Osteocyte (in vitro differentiated cells): ENCODE results near the gene KCNIP4. TPM values are rescaled to one million over a fixed set of nuclear protein-coding genes. Genes with fewer than 3 reads are reported as not detected.

Experiments used
- DNase-seq: peaks from one replicate; pipeline ENCODE4 v3.0.0; 2021; ENCODE audit warnings: mixed read lengths; ENCODE audit not compliant: unreplicated experiment; ENCODE audit errors: extremely low spot score
- H3K27ac Mint-ChIP-seq: one replicate; pipeline ENCODE4 v1.8.0; 2021; ENCODE audit warnings: mild to moderate bottlenecking, mixed read lengths; ENCODE audit not compliant: unreplicated experiment
- H3K27me3 Mint-ChIP-seq: one replicate; pipeline ENCODE4 v1.8.0; 2021; ENCODE audit warnings: mixed read lengths; ENCODE audit not compliant: unreplicated experiment
- H3K36me3 Mint-ChIP-seq: one replicate; pipeline ENCODE4 v1.8.0; 2021; ENCODE audit warnings: mixed read lengths; ENCODE audit not compliant: unreplicated experiment
- H3K4me1 Mint-ChIP-seq: one replicate; pipeline ENCODE4 v1.8.0; 2021; ENCODE audit warnings: mixed read lengths; ENCODE audit not compliant: unreplicated experiment
- H3K4me3 Mint-ChIP-seq: one replicate; pipeline ENCODE4 v1.8.0; 2021; ENCODE audit warnings: mild to moderate bottlenecking, moderate library complexity, mixed read lengths; ENCODE audit not compliant: unreplicated experiment
- H3K9me3 Mint-ChIP-seq: one replicate; pipeline ENCODE4 v1.8.0; 2021; ENCODE audit warnings: mixed read lengths; ENCODE audit not compliant: unreplicated experiment
- CTCF ChIP-seq: fragments of 200-600 bp; sonication (generic); IDR thresholded peaks from 2 replicates; pipeline ENCODE4 v1.5.0; 2021; ENCODE audit warnings: antibody characterized with exemption, mild to moderate bottlenecking, moderate library complexity
- total RNA-seq: library from RNA; stranded (reverse); gene quantifications from 2 replicates; pipeline ENCODE4 v1.2.1, GENCODE V29; 2021

KCNIP4 gene
- total RNA-seq, 1 donor from 2014 or later: 0.24 TPM

GRCh38 chr4:21921526-21922180 is 26.9 kb downstream of the KCNIP4 start:
- TF ChIP-seq CTCF: no peak
- Mint-ChIP-seq H3K9me3 (no peaks in the 10 kb centered on the region), H3K27me3 (peaks cover 12% of the 10 kb centered on the region), H3K36me3 (no peaks in the 10 kb centered on the region), H3K27ac (no peak overlapping the region), H3K4me1 (no peaks in the 10 kb centered on the region), H3K4me3 (no peak overlapping the region)
- DNase-seq: no peak

- Mint-ChIP-seq H3K9me3 (no peaks in the 10 kb centered on the region), H3K36me3 (no peaks in the 10 kb centered on the region)
Measured at GRCh38 chr4:21915761-21916160, 32.8 kb downstream of the KCNIP4 start.

GRCh38 chr4:21901831-21902230 is 46.7 kb downstream of the KCNIP4 start:
- no peak for TF ChIP-seq CTCF
- peaks cover 2% of the 10 kb centered on the region for H3K36me3 Mint-ChIP-seq
- H3K9me3 Mint-ChIP-seq: peaks cover 25% of the 10 kb centered on the region
- H3K27ac Mint-ChIP-seq: no peak overlapping the region
- no peak overlapping the region for H3K4me3 Mint-ChIP-seq
- peaks cover 5% of the 10 kb centered on the region for H3K27me3 Mint-ChIP-seq
- DNase-seq: no peak
- peaks cover 5% of the 10 kb centered on the region for H3K4me1 Mint-ChIP-seq

More at GRCh38 chr4:21915761-21916160, 32.8 kb downstream of the KCNIP4 start:
- peaks cover 24% of the 10 kb centered on the region for H3K27me3 Mint-ChIP-seq
- H3K4me3 Mint-ChIP-seq: no peak overlapping the region
- H3K27ac Mint-ChIP-seq: no peak overlapping the region
- no peak for TF ChIP-seq CTCF
- H3K4me1 Mint-ChIP-seq: no peaks in the 10 kb centered on the region
- DNase-seq: no peak

GRCh38 chr4:21901281-21901680 is 47.3 kb downstream of the KCNIP4 start:
- no peak for DNase-seq
- Mint-ChIP-seq H3K27me3 (peaks cover 5% of the 10 kb centered on the region), H3K27ac (no peak overlapping the region), H3K36me3 (peaks cover 2% of the 10 kb centered on the region), H3K4me3 (no peak overlapping the region), H3K9me3 (peaks cover 25% of the 10 kb centered on the region), H3K4me1 (peaks cover 5% of the 10 kb centered on the region)
- no peak for TF ChIP-seq CTCF

GRCh38 chr4:21900211-21900610 is 48.4 kb downstream of the KCNIP4 start:
- H3K4me3 Mint-ChIP-seq: no peak overlapping the region
- peaks cover 2% of the 10 kb centered on the region for H3K27me3 Mint-ChIP-seq
- H3K9me3 Mint-ChIP-seq: peaks cover 20% of the 10 kb centered on the region
- no peak for TF ChIP-seq CTCF
- H3K4me1 Mint-ChIP-seq: peaks cover 5% of the 10 kb centered on the region
- H3K36me3 Mint-ChIP-seq: peaks cover 2% of the 10 kb centered on the region
- H3K27ac Mint-ChIP-seq: no peak overlapping the region
- DNase-seq: no peak
